Measurements from ENCODE around the gene MLLT10. TPM values are rescaled to one million over a fixed set of nuclear protein-coding genes. Genes with fewer than 3 reads are reported as not detected.

Gene MLLT10
- total and polyA plus RNA-seq, 2 donors (not counting 3 experiments of a cell fraction or from before 2014, with no cell fraction given), result 35.4 to 54.0 TPM

DNA sequence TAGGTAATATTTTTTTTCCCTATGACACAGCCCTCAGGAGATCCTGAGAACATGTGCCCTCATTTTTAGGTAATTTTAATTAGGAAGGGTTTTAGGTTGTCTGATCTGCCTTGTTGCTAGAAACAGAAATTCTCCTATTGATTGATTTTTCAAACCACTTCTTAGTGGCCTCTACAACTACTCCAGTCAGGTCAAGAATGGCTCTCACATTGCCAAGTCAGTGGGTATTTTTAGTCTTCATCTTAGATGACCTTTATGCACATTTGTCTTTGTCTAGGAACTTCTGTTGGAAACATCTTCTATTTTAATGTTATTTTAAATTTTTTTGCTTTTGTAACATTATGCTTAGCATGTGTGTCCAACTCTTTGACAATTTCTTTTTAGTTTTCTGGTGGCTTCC lies 162.3 kb downstream of the MLLT10 start:
- Histone ChIP-seq H3K36me3 (ENCODE audit: control insufficient read depth in 2 of 2, extremely low read depth in 1 of 2, insufficient read depth in 2 of 2, low read length in 2 of 2) (peaks cover 0 to 3% of the 10 kb centered on the region in 2 experiments), H3K79me2 (ENCODE audit: control insufficient read depth, insufficient read depth, low read length) (peaks cover 27% of the 10 kb centered on the region), H3K9me3 (replicated peaks; ENCODE audit: control insufficient read depth, insufficient read depth, low read length) (no peaks in the 10 kb centered on the region), H3K9me1 (replicated peaks; ENCODE audit: control insufficient read depth, extremely low read depth, insufficient read depth, low read length) (no peaks in the 10 kb centered on the region), H3K27me3 (ENCODE audit: control insufficient read depth in 2 of 2, insufficient read depth in 2 of 2, low read length in 2 of 2) (no peaks in the 10 kb centered on the region), H3K4me1 (ENCODE audit: control insufficient read depth, extremely low read depth, insufficient read depth, low read length) (no peaks in the 10 kb centered on the region), H4K20me1 (replicated peaks; ENCODE audit: control insufficient read depth, extremely low read depth, insufficient read depth, low read length) (no peaks in the 10 kb centered on the region), H3K9ac (replicated peaks; ENCODE audit: extremely low read depth, insufficient read depth, low read length) (no peak overlapping the region), H2AFZ (ENCODE audit: low read depth, low read length) (no peak overlapping the region), H3K4me3 (replicated peaks in 1 of 3; ENCODE audit: insufficient read depth in 1 of 3, low read depth in 1 of 3, low read length in 3 of 3) (no peak overlapping the region), H3K27ac (ENCODE audit: insufficient read depth, low read depth, low read length) (no peak overlapping the region), H3K4me2 (ENCODE audit: insufficient read depth, low read length) (no peak overlapping the region)
- intact Hi-C loops (cut with micrococcal nuclease) (no loop called here), dilution Hi-C loops (cut with MboI; ENCODE audit: extremely low pct_ligation_motif_present, low sequenced_read_pairs) (no loop called here)
- TF ChIP-seq FOS (IDR thresholded peaks at IDR 0.05; ENCODE audit: borderline replicate concordance, insufficient read depth, low read length), result no peak
- FAIRE-seq (no peak), DNase-seq (ENCODE audit: low read depth, low spot score) (no peak)
- BruUV-seq (replicated peaks), result no TSS peak
- POLR2A ChIA-PET, result no interaction called here
- CTCF ChIA-PET, result no interaction called here

DNA sequence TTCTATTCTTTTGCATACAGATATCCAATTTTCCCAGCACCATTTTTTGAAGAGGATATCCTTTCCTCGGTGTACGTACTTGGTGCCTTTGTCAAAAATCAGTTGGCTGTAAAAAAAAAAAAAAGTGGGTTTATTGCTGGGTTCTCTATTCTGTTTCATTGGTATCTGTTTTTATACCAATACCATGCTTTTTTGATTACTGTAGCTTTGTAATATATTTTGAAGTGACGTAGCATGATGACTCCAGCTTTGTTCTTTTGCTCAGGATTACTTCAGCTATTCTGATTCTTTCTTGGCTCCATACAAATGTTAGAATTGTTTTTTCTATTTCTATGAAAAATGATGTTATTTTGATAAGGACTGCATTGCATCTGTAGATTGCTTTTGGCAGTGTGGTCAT lies 165.5 kb downstream of the MLLT10 start:
- dilution Hi-C loops (cut with MboI; ENCODE audit: extremely low pct_ligation_motif_present, low sequenced_read_pairs) (no loop called here), intact Hi-C loops (cut with micrococcal nuclease) (no loop called here)
- Histone ChIP-seq H3K36me3 (ENCODE audit: control insufficient read depth in 2 of 2, extremely low read depth in 1 of 2, insufficient read depth in 2 of 2, low read length in 2 of 2) (peaks cover 0 to 3% of the 10 kb centered on the region in 2 experiments), H3K4me1 (ENCODE audit: control insufficient read depth, extremely low read depth, insufficient read depth, low read length) (no peaks in the 10 kb centered on the region), H3K9me3 (replicated peaks; ENCODE audit: control insufficient read depth, insufficient read depth, low read length) (no peaks in the 10 kb centered on the region), H3K9me1 (replicated peaks; ENCODE audit: control insufficient read depth, extremely low read depth, insufficient read depth, low read length) (no peaks in the 10 kb centered on the region), H3K27ac (ENCODE audit: insufficient read depth, low read depth, low read length) (no peak overlapping the region), H3K4me3 (replicated peaks in 1 of 3; ENCODE audit: insufficient read depth in 1 of 3, low read depth in 1 of 3, low read length in 3 of 3) (no peak overlapping the region), H3K79me2 (ENCODE audit: control insufficient read depth, insufficient read depth, low read length) (peaks cover 36% of the 10 kb centered on the region), H2AFZ (ENCODE audit: low read depth, low read length) (no peak overlapping the region), H3K9ac (replicated peaks; ENCODE audit: extremely low read depth, insufficient read depth, low read length) (no peak overlapping the region), H3K27me3 (ENCODE audit: control insufficient read depth in 2 of 2, insufficient read depth in 2 of 2, low read length in 2 of 2) (no peaks in the 10 kb centered on the region), H3K4me2 (ENCODE audit: insufficient read depth, low read length) (no peak overlapping the region), H4K20me1 (replicated peaks; ENCODE audit: control insufficient read depth, extremely low read depth, insufficient read depth, low read length) (no peaks in the 10 kb centered on the region)
- CTCF ChIA-PET, result no interaction called here
- DNase-seq (ENCODE audit: low read depth, low spot score) (no peak), FAIRE-seq (no peak)
- no TSS peak for BruUV-seq (replicated peaks)
- no peak for TF ChIP-seq JUN (IDR thresholded peaks at IDR 0.05; ENCODE audit: borderline replicate concordance, insufficient read depth, insufficient read length, low read depth)
- TF ChIP-seq, protein P1, sequence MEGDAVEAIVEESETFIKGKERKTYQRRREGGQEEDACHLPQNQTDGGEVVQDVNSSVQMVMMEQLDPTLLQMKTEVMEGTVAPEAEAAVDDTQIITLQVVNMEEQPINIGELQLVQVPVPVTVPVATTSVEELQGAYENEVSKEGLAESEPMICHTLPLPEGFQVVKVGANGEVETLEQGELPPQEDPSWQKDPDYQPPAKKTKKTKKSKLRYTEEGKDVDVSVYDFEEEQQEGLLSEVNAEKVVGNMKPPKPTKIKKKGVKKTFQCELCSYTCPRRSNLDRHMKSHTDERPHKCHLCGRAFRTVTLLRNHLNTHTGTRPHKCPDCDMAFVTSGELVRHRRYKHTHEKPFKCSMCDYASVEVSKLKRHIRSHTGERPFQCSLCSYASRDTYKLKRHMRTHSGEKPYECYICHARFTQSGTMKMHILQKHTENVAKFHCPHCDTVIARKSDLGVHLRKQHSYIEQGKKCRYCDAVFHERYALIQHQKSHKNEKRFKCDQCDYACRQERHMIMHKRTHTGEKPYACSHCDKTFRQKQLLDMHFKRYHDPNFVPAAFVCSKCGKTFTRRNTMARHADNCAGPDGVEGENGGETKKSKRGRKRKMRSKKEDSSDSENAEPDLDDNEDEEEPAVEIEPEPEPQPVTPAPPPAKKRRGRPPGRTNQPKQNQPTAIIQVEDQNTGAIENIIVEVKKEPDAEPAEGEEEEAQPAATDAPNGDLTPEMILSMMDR (IDR thresholded peaks at IDR 0.05; ENCODE audit: extremely low read depth in 1 of 2, insufficient read depth in 1 of 2, low read depth in 1 of 2, low read length in 2 of 2), result no peak
- no peak for TF ChIP-seq POLR2A (IDR thresholded peaks at IDR 0.05; ENCODE audit: low read depth, low read length)
- TF ChIP-seq MYC (IDR thresholded peaks at IDR 0.05; ENCODE audit: low read depth, low read length), result no peak
- TF ChIP-seq POLR2AphosphoS5 (IDR thresholded peaks at IDR 0.05; ENCODE audit: insufficient read depth, low read depth, low read length), result no peak
- no peak for TF ChIP-seq FOS (IDR thresholded peaks at IDR 0.05; ENCODE audit: borderline replicate concordance, insufficient read depth, low read length)
- TF ChIP-seq, protein P2, sequence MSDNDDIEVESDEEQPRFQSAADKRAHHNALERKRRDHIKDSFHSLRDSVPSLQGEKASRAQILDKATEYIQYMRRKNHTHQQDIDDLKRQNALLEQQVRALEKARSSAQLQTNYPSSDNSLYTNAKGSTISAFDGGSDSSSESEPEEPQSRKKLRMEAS (IDR thresholded peaks at IDR 0.05; ENCODE audit: insufficient read depth, insufficient read length), result no peak
- TF ChIP-seq EZH2 (IDR thresholded peaks at IDR 0.05; ENCODE audit: borderline replicate concordance, low read depth, low read length, severe bottlenecking), result no peak
- TF ChIP-seq GATA2 (IDR thresholded peaks at IDR 0.05; ENCODE audit: insufficient read depth, insufficient read length, low read depth, low read length), result no peak
- POLR2A ChIA-PET, result no interaction called here

All from endothelial cell of umbilical vein (primary cell).